ENCODE measurements around the gene NEURL4. TPM values are rescaled to one million over a fixed set of nuclear protein-coding genes. Genes with fewer than 3 reads are reported as not detected.
"Not testable (repeated sequence)": the region's sequence is repeated elsewhere in the genome, so short reads cannot be mapped to it uniquely, and the experiment has no call there.

The NEURL4 gene
- total RNA-seq (17.7 TPM), polyA plus RNA-seq (ENCODE audit: insufficient read depth in 1 of 8, insufficient read length in 8 of 8, low replicate concordance in 1 of 8) (10 to 100 TPM; 13.3 to 21.7 (median 19.2) TPM)
- long read RNA-seq, donor 1: 0 reads
- long read RNA-seq, donor 2: 0 reads
- long read RNA-seq, donor 3, partial matches to known transcripts: 6 of 6 reads
- long read RNA-seq, donor 3, other reads (novel, unspliced or antisense): 0 of 6 reads
- long read RNA-seq, donor 4: 0 reads
- long read RNA-seq, donor 5, partial matches to known transcripts: 0 of 1 reads
- long read RNA-seq, donor 5, other reads (novel, unspliced or antisense): 0 of 1 reads
- long read RNA-seq, donor 6, partial matches to known transcripts: 0 of 1 reads
- long read RNA-seq, donor 6, other reads (novel, unspliced or antisense): 0 of 1 reads
- long read RNA-seq, donor 7: 0 reads
- long read RNA-seq, donor 8, partial matches to known transcripts: 0 of 1 reads
- long read RNA-seq, donor 8, other reads (novel, unspliced or antisense): 0 of 1 reads
- long read RNA-seq, donor 9: 0 reads
- long read RNA-seq, donor 10, partial matches to known transcripts: 0 of 1 reads
- long read RNA-seq, donor 10, other reads (novel, unspliced or antisense): 0 of 1 reads
- long read RNA-seq, donor 11, partial matches to known transcripts: 0 of 1 reads
- long read RNA-seq, donor 11, other reads (novel, unspliced or antisense): 0 of 1 reads

- H3K36me3 ChIP-seq (ENCODE audit: control insufficient read depth, insufficient read depth, low read length): peaks cover 34% of the 10 kb centered on the region
- peak within 1 kb of the TSS; percentile 100 for H3K27ac ChIP-seq (ENCODE audit: low read length)
- DNase-seq: peak; percentile 32
- under 1% methylated on average over 41 of the region's 50 CpGs for WGBS (ENCODE audit: insufficient coverage)
- H3K4me3 ChIP-seq (ENCODE audit: low read length): peak within 1 kb of the TSS; percentile 96
- H3K9me3 ChIP-seq (replicated peaks; ENCODE audit: control insufficient read depth, low read depth, low read length): no peaks in the 10 kb centered on the region
- H3K27me3 ChIP-seq (ENCODE audit: control insufficient read depth, insufficient read depth, low read length): no peaks in the 10 kb centered on the region
- peaks cover 15% of the 10 kb centered on the region for H3K4me1 ChIP-seq (ENCODE audit: control insufficient read depth, insufficient read depth, low read length)
Measured at GRCh38 chr17:7328840-7329373, at the start of gene NEURL4. Gene NEURL4, minus strand, starts transcription at chr17:7329335. Its CDS starts 23 bp downstream, at chr17:7329312.

- Histone ChIP-seq H3K36me3 (ENCODE audit: control insufficient read depth, insufficient read depth, low read length) (no peaks in the 10 kb centered on the region), H3K27me3 (ENCODE audit: control insufficient read depth, insufficient read depth, low read length) (peaks cover 9% of the 10 kb centered on the region), H3K4me1 (ENCODE audit: control insufficient read depth, insufficient read depth, low read length) (no peaks in the 10 kb centered on the region), H3K27ac (ENCODE audit: low read length) (no peak overlapping the region), H3K4me3 (ENCODE audit: low read length) (no peak overlapping the region), H3K9me3 (replicated peaks; ENCODE audit: control insufficient read depth, low read depth, low read length) (no peaks in the 10 kb centered on the region)
- WGBS (ENCODE audit: insufficient coverage): 100% methylated on average over 1 of the region's 2 CpGs
- DNase-seq: no peak
Measured at GRCh38 chr17:7374353-7374752, 45.2 kb upstream of the NEURL4 start.

- Histone ChIP-seq H3K4me3 (ENCODE audit: low read length) (no peak overlapping the region), H3K9me3 (replicated peaks; ENCODE audit: control insufficient read depth, low read depth, low read length) (no peaks in the 10 kb centered on the region), H3K36me3 (ENCODE audit: control insufficient read depth, insufficient read depth, low read length) (no peaks in the 10 kb centered on the region), H3K27ac (ENCODE audit: low read length) (no peak overlapping the region), H3K27me3 (ENCODE audit: control insufficient read depth, insufficient read depth, low read length) (peaks cover 11% of the 10 kb centered on the region), H3K4me1 (ENCODE audit: control insufficient read depth, insufficient read depth, low read length) (no peaks in the 10 kb centered on the region)
- DNase-seq: no peak
- no CpG with 5 or more reads among the region's 4 CpGs for WGBS (ENCODE audit: insufficient coverage)
Measured at GRCh38 chr17:7370853-7371252, 41.7 kb upstream of the NEURL4 start.

- 90% methylated on average over 2 of the region's 5 CpGs for WGBS (ENCODE audit: insufficient coverage)
- Histone ChIP-seq H3K27ac (ENCODE audit: low read length) (no peak overlapping the region), H3K4me1 (ENCODE audit: control insufficient read depth, insufficient read depth, low read length) (no peaks in the 10 kb centered on the region), H3K4me3 (ENCODE audit: low read length) (no peak overlapping the region), H3K36me3 (ENCODE audit: control insufficient read depth, insufficient read depth, low read length) (no peaks in the 10 kb centered on the region), H3K27me3 (ENCODE audit: control insufficient read depth, insufficient read depth, low read length) (peaks cover 11% of the 10 kb centered on the region), H3K9me3 (replicated peaks; ENCODE audit: control insufficient read depth, low read depth, low read length) (no peaks in the 10 kb centered on the region)
- DNase-seq: no peak
Measured at GRCh38 chr17:7369825-7370224, 40.7 kb upstream of the NEURL4 start.

GRCh38 chr17:7368599-7368994, 39.5 kb upstream of the NEURL4 start:
- not testable (repeated sequence) for H3K9me3 ChIP-seq (replicated peaks; ENCODE audit: control insufficient read depth, low read depth, low read length); H3K4me1 ChIP-seq (ENCODE audit: control insufficient read depth, insufficient read depth, low read length); H3K27ac ChIP-seq (ENCODE audit: low read length); H3K4me3 ChIP-seq (ENCODE audit: low read length); DNase-seq; H3K36me3 ChIP-seq (ENCODE audit: control insufficient read depth, insufficient read depth, low read length)
- peaks cover 11% of the 10 kb centered on the region for H3K27me3 ChIP-seq (ENCODE audit: control insufficient read depth, insufficient read depth, low read length)
- 94% methylated on average over 4 of the region's 5 CpGs for WGBS (ENCODE audit: insufficient coverage)

GRCh38 chr17:7367918-7368598, 38.9 kb upstream of the NEURL4 start:
- no CpG with 5 or more reads among the region's 13 CpGs for WGBS (ENCODE audit: insufficient coverage)
- no peak overlapping the region for H3K27ac ChIP-seq (ENCODE audit: low read length)

GRCh38 chr17:7367083-7367482, 37.9 kb upstream of the NEURL4 start:
- H3K4me3 ChIP-seq (ENCODE audit: low read length): no peak overlapping the region
- peaks cover 12% of the 10 kb centered on the region for H3K27me3 ChIP-seq (ENCODE audit: control insufficient read depth, insufficient read depth, low read length)
- no peaks in the 10 kb centered on the region for H3K9me3 ChIP-seq (replicated peaks; ENCODE audit: control insufficient read depth, low read depth, low read length)
- no peak overlapping the region for H3K27ac ChIP-seq (ENCODE audit: low read length)
- WGBS (ENCODE audit: insufficient coverage): 100% methylated on average over 1 of the region's 8 CpGs
- no peak for DNase-seq
- H3K4me1 ChIP-seq (ENCODE audit: control insufficient read depth, insufficient read depth, low read length): no peaks in the 10 kb centered on the region
- no peaks in the 10 kb centered on the region for H3K36me3 ChIP-seq (ENCODE audit: control insufficient read depth, insufficient read depth, low read length)

More at GRCh38 chr17:7367918-7368598, 38.9 kb upstream of the NEURL4 start:
- Histone ChIP-seq H3K36me3 (ENCODE audit: control insufficient read depth, insufficient read depth, low read length) (no peaks in the 10 kb centered on the region), H3K27me3 (ENCODE audit: control insufficient read depth, insufficient read depth, low read length) (peaks cover 11% of the 10 kb centered on the region), H3K4me1 (ENCODE audit: control insufficient read depth, insufficient read depth, low read length) (no peaks in the 10 kb centered on the region), H3K4me3 (ENCODE audit: low read length) (no peak overlapping the region), H3K9me3 (replicated peaks; ENCODE audit: control insufficient read depth, low read depth, low read length) (no peaks in the 10 kb centered on the region)
- no peak for DNase-seq

GRCh38 chr17:7365963-7366362, 36.8 kb upstream of the NEURL4 start:
- H3K4me3 ChIP-seq (ENCODE audit: low read length); H3K27ac ChIP-seq (ENCODE audit: low read length); DNase-seq; H3K9me3 ChIP-seq (replicated peaks; ENCODE audit: control insufficient read depth, low read depth, low read length); H3K36me3 ChIP-seq (ENCODE audit: control insufficient read depth, insufficient read depth, low read length); H3K4me1 ChIP-seq (ENCODE audit: control insufficient read depth, insufficient read depth, low read length): not testable (repeated sequence)
- no CpG with 5 or more reads among the region's 7 CpGs for WGBS (ENCODE audit: insufficient coverage)
- H3K27me3 ChIP-seq (ENCODE audit: control insufficient read depth, insufficient read depth, low read length): peaks cover 13% of the 10 kb centered on the region

- 92% methylated on average over 6 of the region's 6 CpGs for WGBS (ENCODE audit: insufficient coverage)
- Histone ChIP-seq H3K27ac (ENCODE audit: low read length) (no peak overlapping the region), H3K4me3 (ENCODE audit: low read length) (no peak overlapping the region), H3K27me3 (ENCODE audit: control insufficient read depth, insufficient read depth, low read length) (peaks cover 9% of the 10 kb centered on the region), H3K9me3 (replicated peaks; ENCODE audit: control insufficient read depth, low read depth, low read length) (no peaks in the 10 kb centered on the region), H3K36me3 (ENCODE audit: control insufficient read depth, insufficient read depth, low read length) (no peaks in the 10 kb centered on the region), H3K4me1 (ENCODE audit: control insufficient read depth, insufficient read depth, low read length) (no peaks in the 10 kb centered on the region)
- no peak for DNase-seq
Measured at GRCh38 chr17:7363311-7363710, 34.2 kb upstream of the NEURL4 start.

- H3K4me3 ChIP-seq (ENCODE audit: low read length): no peak overlapping the region
- H3K27ac ChIP-seq (ENCODE audit: low read length): no peak overlapping the region
- H3K27me3 ChIP-seq (ENCODE audit: control insufficient read depth, insufficient read depth, low read length): peaks cover 4% of the 10 kb centered on the region
- WGBS (ENCODE audit: insufficient coverage): 81% methylated on average over 3 of the region's 3 CpGs
- H3K4me1 ChIP-seq (ENCODE audit: control insufficient read depth, insufficient read depth, low read length): no peaks in the 10 kb centered on the region
- no peaks in the 10 kb centered on the region for H3K36me3 ChIP-seq (ENCODE audit: control insufficient read depth, insufficient read depth, low read length)
- no peaks in the 10 kb centered on the region for H3K9me3 ChIP-seq (replicated peaks; ENCODE audit: control insufficient read depth, low read depth, low read length)
- no peak for DNase-seq
Measured at GRCh38 chr17:7361906-7362305, 32.8 kb upstream of the NEURL4 start.
